NCI-H2081 (cell line): ENCODE data around the gene TBC1D16.
A peak's percentile ranks its signal among the peaks of the same experiment; 100 is the strongest.

ENCODE experiments used
- DNase-seq, 2 experiments: peaks; one replicate each; lab custom pipeline; 2025; lab: John Stamatoyannopoulos, UW

TBC1D16 gene

GRCh38 chr17:79950751-79951150 lies 84.9 kb downstream of the TBC1D16 start:
- peak; percentile 60 to 69 for DNase-seq

GRCh38 chr17:79950306-79950705 lies 85.4 kb downstream of the TBC1D16 start:
- DNase-seq: no peak

- no peak for DNase-seq
Measured at GRCh38 chr17:79949656-79950209, 85.9 kb downstream of the TBC1D16 start.

GRCh38 chr17:79948945-79949655 lies 86.6 kb downstream of the TBC1D16 start:
- no peak for DNase-seq

- DNase-seq: no peak
Measured at GRCh38 chr17:79948406-79948944, 87.2 kb downstream of the TBC1D16 start.

- DNase-seq: no peak
Measured at GRCh38 chr17:79947351-79948031, 88.2 kb downstream of the TBC1D16 start.

GRCh38 chr17:79946352-79947231 lies 89.1 kb downstream of the TBC1D16 start:
- DNase-seq: no peak

GRCh38 chr17:79945591-79946255 lies 89.9 kb downstream of the TBC1D16 start:
- DNase-seq: no peak

GRCh38 chr17:79944821-79945391 lies 90.8 kb downstream of the TBC1D16 start:
- no peak for DNase-seq

GRCh38 chr17:79944251-79944812 lies 91.3 kb downstream of the TBC1D16 start:
- DNase-seq: no peak

- no peak for DNase-seq
Measured at GRCh38 chr17:79943347-79944241, 92.1 kb downstream of the TBC1D16 start.

GRCh38 chr17:79942591-79943346 lies 92.9 kb downstream of the TBC1D16 start:
- no peak for DNase-seq

GRCh38 chr17:79942011-79942405 lies 93.7 kb downstream of the TBC1D16 start:
- no peak for DNase-seq

GRCh38 chr17:79941088-79942010 lies 94.3 kb downstream of the TBC1D16 start:
- no peak for DNase-seq

GRCh38 chr17:79940459-79941087 lies 95.1 kb downstream of the TBC1D16 start:
- DNase-seq: no peak

GRCh38 chr17:79939755-79940458 lies 95.8 kb downstream of the TBC1D16 start:
- no peak for DNase-seq

- no peak for DNase-seq
Measured at GRCh38 chr17:79939094-79939435, 96.6 kb downstream of the TBC1D16 start.
